Stimulated activated CD4-positive, alpha-beta T cell treated with anti-CD3 and anti-CD28 coated beads, Interleukin-12 subunit alpha, Interleukin-12 subunit beta, amount 100 ng/mL, for 4 hours (primary cell): ENCODE results near the gene HSPB7.
"Not testable (repeated sequence)": the region's sequence is repeated elsewhere in the genome, so short reads cannot be mapped to it uniquely, and the experiment has no call there.

Experiments used
- DNase-seq: peaks from one replicate; pipeline ENCODE4 v3.0.0-alpha.2; 2020

HSPB7 gene

GRCh38 chr1:16005597-16005996, 12.2 kb downstream of the HSPB7 start:
- DNase-seq, result no peak

- not testable (repeated sequence) for DNase-seq
These were observed 16.6 kb downstream of the HSPB7 start for GRCh38 chr1:16001274-16001673.

- no peak for DNase-seq
These were observed 18.9 kb downstream of the HSPB7 start for GRCh38 chr1:15998929-15999328.

- no peak for DNase-seq
These were observed 20.1 kb downstream of the HSPB7 start for GRCh38 chr1:15997637-15998280.

GRCh38 chr1:15997076-15997585, 20.7 kb downstream of the HSPB7 start:
- no peak for DNase-seq

GRCh38 chr1:15994590-15995351, 23.1 kb downstream of the HSPB7 start:
- peak; percentile 41 for DNase-seq

- DNase-seq, result no peak
These were observed 23.8 kb downstream of the HSPB7 start for GRCh38 chr1:15994081-15994480.

GRCh38 chr1:15993666-15994065, 24.2 kb downstream of the HSPB7 start:
- no peak for DNase-seq

- no peak for DNase-seq
These were observed 25.0 kb downstream of the HSPB7 start for GRCh38 chr1:15992582-15993500.

GRCh38 chr1:15992187-15992553, 25.7 kb downstream of the HSPB7 start:
- DNase-seq, result no peak

- no peak for DNase-seq
These were observed 26.2 kb downstream of the HSPB7 start for GRCh38 chr1:15991427-15992186.

- no peak for DNase-seq
These were observed 28.1 kb downstream of the HSPB7 start for GRCh38 chr1:15989776-15990175.

- no peak for DNase-seq
These were observed 28.7 kb downstream of the HSPB7 start for GRCh38 chr1:15988856-15989736.

GRCh38 chr1:15985611-15986297, 32.1 kb downstream of the HSPB7 start:
- DNase-seq, result no peak

GRCh38 chr1:15983275-15983674, 34.6 kb downstream of the HSPB7 start:
- no peak for DNase-seq

- DNase-seq, result no peak
These were observed 36.2 kb downstream of the HSPB7 start for GRCh38 chr1:15981679-15982078.

GRCh38 chr1:15977947-15978346, 39.9 kb downstream of the HSPB7 start:
- not testable (repeated sequence) for DNase-seq

GRCh38 chr1:15975805-15976680, 41.8 kb downstream of the HSPB7 start, which contains the start of gene ZBTB17:
Gene ZBTB17, minus strand, starts transcription at chr1:15976101. Its CDS starts 27,606 bp downstream, at chr1:15948495.
- DNase-seq, result peak; percentile 96

- DNase-seq, result peak; percentile 72
These were observed 42.5 kb downstream of the HSPB7 start for GRCh38 chr1:15975358-15975804.

- DNase-seq, result peak; percentile 29
These were observed 43.0 kb downstream of the HSPB7 start for GRCh38 chr1:15974855-15975254.
